Measurements from ENCODE around the gene CEP44. TPM values are rescaled to one million over a fixed set of nuclear protein-coding genes. Genes with fewer than 3 reads are reported as not detected.
"Not testable (repeated sequence)": the region's sequence is repeated elsewhere in the genome, so short reads cannot be mapped to it uniquely, and the experiment has no call there.

Gene CEP44
- total and polyA plus RNA-seq, 5 donors = 8.2 to 20.0 (median 19.3) TPM

- Histone ChIP-seq H3K27ac (ENCODE audit: low read length) (no peak overlapping the region), H3K4me3 (ENCODE audit: low read length) (no peak overlapping the region), H3K9me3 (ENCODE audit: control insufficient read depth, low read length) (no peaks in the 10 kb centered on the region), H3K4me1 (ENCODE audit: control insufficient read depth, insufficient read depth, low read length) (no peaks in the 10 kb centered on the region), H3K27me3 (ENCODE audit: control insufficient read depth, insufficient read depth) (no peaks in the 10 kb centered on the region)
- no peak for DNase-seq
- no peak for ATAC-seq
- intact Hi-C loops (cut with DNase I) = no loop called here
- 88% methylated on average over 3 of the region's 3 CpGs for WGBS
These were observed 4.1 kb upstream of the CEP44 start for GRCh38 chr4:174279433-174280155.

DNA sequence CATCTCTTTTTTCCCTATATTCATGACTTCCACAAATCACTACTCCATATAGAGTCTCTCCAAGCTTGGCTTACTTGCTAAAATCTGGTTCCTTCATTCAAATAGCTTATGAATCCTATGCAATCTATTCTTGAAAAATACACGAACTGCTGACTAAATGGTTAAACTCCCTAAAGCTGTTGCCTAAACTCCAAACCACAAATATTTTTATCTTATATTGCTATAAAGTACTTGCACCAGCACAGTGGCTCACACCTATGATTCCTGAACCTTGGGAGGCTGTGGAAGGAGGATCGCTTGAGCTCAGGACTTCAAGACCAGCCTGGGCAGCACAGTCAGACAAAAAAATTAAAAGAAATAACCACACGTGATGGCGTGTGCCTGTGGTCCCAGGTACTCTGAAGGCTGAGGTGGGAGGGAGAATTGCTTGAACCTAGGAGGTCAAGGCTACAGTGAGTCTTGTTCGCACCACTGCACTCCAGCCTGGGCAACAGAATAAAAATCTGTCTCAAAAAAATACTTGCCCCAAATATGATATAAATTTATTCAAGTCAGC lies 2.5 kb upstream of the CEP44 start:
- no peaks in the 10 kb centered on the region for H3K9me3 ChIP-seq (ENCODE audit: control insufficient read depth, low read length)
- WGBS = 81% methylated on average over 5 of the region's 5 CpGs
- H3K4me3 ChIP-seq (ENCODE audit: low read length) = no peak overlapping the region
- intact Hi-C loops (cut with DNase I) = no loop called here
- DNase-seq (no peak), ATAC-seq (no peak)
- no peaks in the 10 kb centered on the region for H3K4me1 ChIP-seq (ENCODE audit: control insufficient read depth, insufficient read depth, low read length)
- no peaks in the 10 kb centered on the region for H3K27me3 ChIP-seq (ENCODE audit: control insufficient read depth, insufficient read depth)
- H3K27ac ChIP-seq (ENCODE audit: low read length) = no peak overlapping the region

GRCh38 chr4:174281901-174282300 lies 1.8 kb upstream of the CEP44 start:
- intact Hi-C loops (cut with DNase I) = no loop called here
- no peaks in the 10 kb centered on the region for H3K9me3 ChIP-seq (ENCODE audit: control insufficient read depth, low read length)
- H3K4me1 ChIP-seq (ENCODE audit: control insufficient read depth, insufficient read depth, low read length) = no peaks in the 10 kb centered on the region
- H3K27me3 ChIP-seq (ENCODE audit: control insufficient read depth, insufficient read depth) = no peaks in the 10 kb centered on the region
- no peak overlapping the region for H3K27ac ChIP-seq (ENCODE audit: low read length)
- peak overlapping the region; percentile 92 for H3K4me3 ChIP-seq (ENCODE audit: low read length)
- ATAC-seq = no peak
- DNase-seq = no peak

DNA sequence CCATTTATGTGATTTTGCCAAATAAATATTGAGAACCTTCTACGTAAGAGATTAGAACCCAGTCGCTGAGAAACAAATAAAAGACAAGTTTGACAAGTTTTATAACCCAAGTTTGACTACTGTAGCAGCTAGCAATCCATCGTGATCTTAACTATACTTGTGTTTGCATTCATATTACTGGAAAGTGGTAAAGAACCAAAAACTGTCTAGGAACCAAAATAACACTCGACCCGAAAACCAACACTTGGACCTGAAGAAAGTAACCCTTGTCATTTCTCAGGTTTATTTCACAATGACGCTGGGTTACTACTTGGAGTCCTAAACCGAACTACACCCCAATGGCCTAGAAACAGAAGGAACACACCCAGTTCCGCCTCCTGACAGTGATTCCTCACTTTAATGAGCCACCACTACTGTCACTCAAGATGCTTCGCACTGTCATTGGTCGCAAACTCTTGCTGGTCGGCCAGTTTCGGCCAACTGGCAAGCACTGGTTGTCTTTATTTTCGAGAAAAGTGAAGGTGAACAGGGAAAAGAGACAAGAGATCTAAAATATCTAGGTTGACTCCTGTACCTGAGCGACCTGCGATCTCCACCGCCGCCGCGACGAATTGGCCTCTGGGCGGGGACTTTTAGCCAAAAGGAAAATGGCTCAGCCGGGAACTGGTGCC lies 740 bp upstream of the CEP44 start:
- no peaks in the 10 kb centered on the region for H3K27me3 ChIP-seq (ENCODE audit: control insufficient read depth, insufficient read depth)
- WGBS = under 1% methylated on average over 22 of the region's 22 CpGs
- ATAC-seq (peak; percentile 99), DNase-seq (peak; percentile 77 to 85 (median 82))
- no peaks in the 10 kb centered on the region for H3K9me3 ChIP-seq (ENCODE audit: control insufficient read depth, low read length)
- H3K4me3 ChIP-seq (ENCODE audit: low read length) = peak overlapping the region; percentile 92
- H3K27ac ChIP-seq (ENCODE audit: low read length) = peak overlapping the region; percentile 99
- H3K4me1 ChIP-seq (ENCODE audit: control insufficient read depth, insufficient read depth, low read length) = no peaks in the 10 kb centered on the region
- intact Hi-C loops (cut with DNase I) = no loop called here

- H3K4me3 ChIP-seq (ENCODE audit: low read length) = peak overlapping the region; percentile 92
- no peaks in the 10 kb centered on the region for H3K9me3 ChIP-seq (ENCODE audit: control insufficient read depth, low read length)
- ATAC-seq = no peak
- H3K27me3 ChIP-seq (ENCODE audit: control insufficient read depth, insufficient read depth) = no peaks in the 10 kb centered on the region
- peak overlapping the region; percentile 99 for H3K27ac ChIP-seq (ENCODE audit: low read length)
- no peaks in the 10 kb centered on the region for H3K4me1 ChIP-seq (ENCODE audit: control insufficient read depth, insufficient read depth, low read length)
- WGBS = 8% methylated on average over 6 of the region's 6 CpGs
- DNase-seq = no peak
- intact Hi-C loops (cut with DNase I) = no loop called here
These were observed 776 bp downstream of the CEP44 start for GRCh38 chr4:174284487-174284886.

- H3K27me3 ChIP-seq (ENCODE audit: control insufficient read depth, insufficient read depth) = no peaks in the 10 kb centered on the region
- WGBS = 95% methylated on average over 3 of the region's 3 CpGs
- H3K4me1 ChIP-seq (ENCODE audit: control insufficient read depth, insufficient read depth, low read length) = no peaks in the 10 kb centered on the region
- intact Hi-C loops (cut with DNase I) = no loop called here
- no peak overlapping the region for H3K27ac ChIP-seq (ENCODE audit: low read length)
- H3K4me3 ChIP-seq (ENCODE audit: low read length) = no peak overlapping the region
- no peaks in the 10 kb centered on the region for H3K9me3 ChIP-seq (ENCODE audit: control insufficient read depth, low read length)
- ATAC-seq = no peak
- no peak for DNase-seq
These were observed 3.2 kb downstream of the CEP44 start for GRCh38 chr4:174286870-174287269.

DNA sequence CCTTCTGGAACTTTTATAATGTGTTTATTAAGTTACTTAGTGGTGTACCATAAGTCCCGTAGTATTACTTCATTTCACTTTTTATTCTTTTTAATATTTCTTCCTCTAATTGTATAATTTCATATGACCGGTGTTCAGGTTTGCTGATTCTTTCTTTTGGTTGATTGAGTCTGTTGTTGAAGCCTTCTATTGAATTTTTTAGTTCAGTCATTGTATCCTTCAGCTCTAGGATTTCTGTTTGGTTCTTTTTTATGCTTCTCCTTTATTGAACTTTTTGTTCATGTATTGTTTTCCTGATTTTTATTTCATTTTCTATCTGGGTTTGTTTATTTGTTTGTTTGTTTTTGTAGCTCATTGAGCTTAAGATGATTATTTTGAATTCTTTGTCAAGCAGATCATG lies 8.8 kb downstream of the CEP44 start:
- WGBS = 96% methylated on average over 2 of the region's 2 CpGs

GRCh38 chr4:174294641-174295040 lies 10.9 kb downstream of the CEP44 start:
- H3K9me3 ChIP-seq (ENCODE audit: control insufficient read depth, low read length); H3K27me3 ChIP-seq (ENCODE audit: control insufficient read depth, insufficient read depth); intact Hi-C loops (cut with DNase I); H3K27ac ChIP-seq (ENCODE audit: low read length); H3K4me1 ChIP-seq (ENCODE audit: control insufficient read depth, insufficient read depth, low read length); H3K4me3 ChIP-seq (ENCODE audit: low read length); ATAC-seq: not testable (repeated sequence)
- DNase-seq = peak in 1 of 3 donors; percentile 56
- 94% methylated on average over 30 of the region's 30 CpGs for WGBS

More for the DNA sequence above, 8.8 kb downstream of the CEP44 start:
- H3K27me3 ChIP-seq (ENCODE audit: control insufficient read depth, insufficient read depth) = no peaks in the 10 kb centered on the region
- no peaks in the 10 kb centered on the region for H3K4me1 ChIP-seq (ENCODE audit: control insufficient read depth, insufficient read depth, low read length)
- H3K4me3 ChIP-seq (ENCODE audit: low read length) = no peak overlapping the region
- no peak for DNase-seq
- intact Hi-C loops (cut with DNase I) = no loop called here
- H3K9me3 ChIP-seq (ENCODE audit: control insufficient read depth, low read length) = peaks cover 4% of the 10 kb centered on the region
- ATAC-seq = no peak
- no peak overlapping the region for H3K27ac ChIP-seq (ENCODE audit: low read length)

GRCh38 chr4:174295142-174295541 lies 11.4 kb downstream of the CEP44 start:
- H3K27me3 ChIP-seq (ENCODE audit: control insufficient read depth, insufficient read depth); H3K4me3 ChIP-seq (ENCODE audit: low read length); intact Hi-C loops (cut with DNase I); H3K27ac ChIP-seq (ENCODE audit: low read length); ATAC-seq; H3K9me3 ChIP-seq (ENCODE audit: control insufficient read depth, low read length); H3K4me1 ChIP-seq (ENCODE audit: control insufficient read depth, insufficient read depth, low read length): not testable (repeated sequence)
- DNase-seq = peak in 1 of 3 donors; percentile 26
- WGBS = 99% methylated on average over 26 of the region's 27 CpGs

GRCh38 chr4:174303687-174304086 lies 20.0 kb downstream of the CEP44 start:
- Histone ChIP-seq H3K9me3 (ENCODE audit: control insufficient read depth, low read length) (no peaks in the 10 kb centered on the region), H3K4me3 (ENCODE audit: low read length) (no peak overlapping the region), H3K27me3 (ENCODE audit: control insufficient read depth, insufficient read depth) (no peaks in the 10 kb centered on the region), H3K4me1 (ENCODE audit: control insufficient read depth, insufficient read depth, low read length) (no peaks in the 10 kb centered on the region), H3K27ac (ENCODE audit: low read length) (no peak overlapping the region)
- DNase-seq (no peak), ATAC-seq (no peak)
- WGBS = 96% methylated on average over 1 of the region's 1 CpG
- intact Hi-C loops (cut with DNase I) = no loop called here

DNA sequence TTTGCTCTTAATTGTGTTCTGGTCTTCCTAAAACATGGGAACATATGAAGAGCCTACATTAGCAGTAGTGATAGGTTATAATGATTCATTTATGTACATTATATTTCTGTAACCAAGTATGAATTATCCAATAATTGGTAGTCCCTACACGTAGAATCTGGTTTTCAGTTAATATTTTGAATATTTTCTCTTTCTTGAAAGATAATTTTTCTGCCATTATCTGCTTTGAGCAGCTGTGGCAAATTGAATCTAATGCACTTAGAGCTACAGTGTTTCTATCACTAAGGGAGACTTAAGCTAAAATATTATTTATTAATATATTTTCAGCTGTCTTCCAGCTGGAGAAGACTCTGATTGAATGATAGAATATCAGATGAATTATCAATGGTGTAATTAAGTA lies 21.0 kb downstream of the CEP44 start:
- WGBS = 92% methylated on average over 1 of the region's 1 CpG

More for the DNA sequence above, 21.0 kb downstream of the CEP44 start:
- ATAC-seq (no peak), DNase-seq (no peak)
- Histone ChIP-seq H3K27ac (ENCODE audit: low read length) (no peak overlapping the region), H3K4me1 (ENCODE audit: control insufficient read depth, insufficient read depth, low read length) (no peaks in the 10 kb centered on the region), H3K9me3 (ENCODE audit: control insufficient read depth, low read length) (no peaks in the 10 kb centered on the region), H3K27me3 (ENCODE audit: control insufficient read depth, insufficient read depth) (no peaks in the 10 kb centered on the region), H3K4me3 (ENCODE audit: low read length) (no peak overlapping the region)
- intact Hi-C loops (cut with DNase I) = no loop called here

All from right cardiac atrium (tissue), 5 donors.